Activated naive CD4-positive, alpha-beta T cell treated with anti-CD3 and anti-CD28 coated beads, Interleukin-2, amount 10 ng/mL, durations not matched to agents 7 days and 5 days (primary cell): ENCODE results near the gene ZNF319.

Experiments
- CTCF ChIA-PET: fragments of 350-600 bp; sonication (Branson Sonifier 250); formaldehyde crosslinking; loops from one replicate; lab custom pipeline; 2021; ENCODE audit warnings: antibody characterized with exemption; lab: Charles Lee
- DNase-seq: peaks from one replicate; pipeline ENCODE4 v3.0.0-alpha.2; 2020
- H3K27ac Mint-ChIP-seq: one replicate; pipeline ENCODE4 v1.8.0; 2021; ENCODE audit warnings: mild to moderate bottlenecking, moderate library complexity, mixed read lengths
- H3K27me3 Mint-ChIP-seq: one replicate; pipeline ENCODE4 v1.8.0; 2021; ENCODE audit warnings: mild to moderate bottlenecking, mixed read lengths
- H3K36me3 Mint-ChIP-seq: one replicate; pipeline ENCODE4 v1.8.0; 2021; ENCODE audit warnings: mixed read lengths
- H3K4me1 Mint-ChIP-seq: one replicate; pipeline ENCODE4 v1.8.0; 2021; ENCODE audit warnings: mixed read lengths
- H3K4me3 Mint-ChIP-seq: one replicate; pipeline ENCODE4 v1.8.0; 2021; ENCODE audit warnings: mild to moderate bottlenecking, moderate library complexity, mixed read lengths
- H3K9me3 Mint-ChIP-seq: one replicate; pipeline ENCODE4 v1.8.0; 2021; ENCODE audit warnings: mixed read lengths

The ZNF319 gene

GRCh38 chr16:57959804-57960203, 40.7 kb downstream of the ZNF319 start:
- Mint-ChIP-seq H3K27ac (no peak overlapping the region), H3K27me3 (peaks cover 8% of the 10 kb centered on the region), H3K9me3 (no peaks in the 10 kb centered on the region), H3K4me3 (no peak overlapping the region), H3K4me1 (no peaks in the 10 kb centered on the region), H3K36me3 (no peaks in the 10 kb centered on the region)
- CTCF ChIA-PET = no interaction called here
- no peak for DNase-seq

GRCh38 chr16:57959121-57959520, 41.4 kb downstream of the ZNF319 start:
- no peak for DNase-seq
- Mint-ChIP-seq H3K4me1 (no peaks in the 10 kb centered on the region), H3K27ac (no peak overlapping the region), H3K36me3 (no peaks in the 10 kb centered on the region), H3K27me3 (peaks cover 8% of the 10 kb centered on the region), H3K4me3 (no peak overlapping the region), H3K9me3 (no peaks in the 10 kb centered on the region)
- CTCF ChIA-PET = no interaction called here

GRCh38 chr16:57958544-57958943, 41.9 kb downstream of the ZNF319 start:
- H3K9me3 Mint-ChIP-seq = no peaks in the 10 kb centered on the region
- no peaks in the 10 kb centered on the region for H3K4me1 Mint-ChIP-seq
- H3K27ac Mint-ChIP-seq = no peak overlapping the region
- no peak overlapping the region for H3K4me3 Mint-ChIP-seq
- no peak for DNase-seq
- H3K36me3 Mint-ChIP-seq = no peaks in the 10 kb centered on the region
- peaks cover 12% of the 10 kb centered on the region for H3K27me3 Mint-ChIP-seq
- CTCF ChIA-PET = no interaction called here

- CTCF ChIA-PET = no interaction called here
- H3K36me3 Mint-ChIP-seq = no peaks in the 10 kb centered on the region
These were observed 42.6 kb downstream of the ZNF319 start for GRCh38 chr16:57957673-57958392.

GRCh38 chr16:57956924-57957672, 43.4 kb downstream of the ZNF319 start:
- CTCF ChIA-PET = no interaction called here
- H3K4me1 Mint-ChIP-seq = no peaks in the 10 kb centered on the region

More at GRCh38 chr16:57957673-57958392, 42.6 kb downstream of the ZNF319 start:
- H3K4me1 Mint-ChIP-seq = no peaks in the 10 kb centered on the region
- H3K27me3 Mint-ChIP-seq = peaks cover 12% of the 10 kb centered on the region
- no peaks in the 10 kb centered on the region for H3K9me3 Mint-ChIP-seq
- no peak for DNase-seq
- no peak overlapping the region for H3K27ac Mint-ChIP-seq
- H3K4me3 Mint-ChIP-seq = no peak overlapping the region

GRCh38 chr16:57956270-57956808, 44.1 kb downstream of the ZNF319 start:
- CTCF ChIA-PET = interaction anchor here (1.0 to 1.2 kb wide), 2 partner anchors 10 to 21 kb away, joined by 3 to 4 read pairs; no protein-coding TSS in a partner anchor
- Mint-ChIP-seq H3K27me3 (peaks cover 9% of the 10 kb centered on the region), H3K9me3 (no peaks in the 10 kb centered on the region), H3K4me3 (no peak overlapping the region), H3K36me3 (no peaks in the 10 kb centered on the region), H3K4me1 (no peaks in the 10 kb centered on the region), H3K27ac (no peak overlapping the region)
- DNase-seq = no peak

More at GRCh38 chr16:57956924-57957672, 43.4 kb downstream of the ZNF319 start:
- Mint-ChIP-seq H3K27ac (no peak overlapping the region), H3K9me3 (no peaks in the 10 kb centered on the region), H3K27me3 (peaks cover 9% of the 10 kb centered on the region), H3K36me3 (no peaks in the 10 kb centered on the region), H3K4me3 (no peak overlapping the region)
- no peak for DNase-seq

GRCh38 chr16:57955572-57956188, 44.8 kb downstream of the ZNF319 start:
- H3K27me3 Mint-ChIP-seq = peaks cover 9% of the 10 kb centered on the region
- no peak for DNase-seq
- no peak overlapping the region for H3K27ac Mint-ChIP-seq
- CTCF ChIA-PET = interaction anchor here (0.7 to 1.2 kb wide), 3 partner anchors 9 to 49 kb away, joined by 3 to 4 read pairs (median 3); no protein-coding TSS in a partner anchor
- no peaks in the 10 kb centered on the region for H3K36me3 Mint-ChIP-seq
- H3K4me1 Mint-ChIP-seq = no peaks in the 10 kb centered on the region
- H3K4me3 Mint-ChIP-seq = no peak overlapping the region
- H3K9me3 Mint-ChIP-seq = no peaks in the 10 kb centered on the region

GRCh38 chr16:57953857-57954256, 46.6 kb downstream of the ZNF319 start:
- CTCF ChIA-PET = no interaction called here
- H3K27ac Mint-ChIP-seq = no peak overlapping the region
- no peaks in the 10 kb centered on the region for H3K4me1 Mint-ChIP-seq
- no peaks in the 10 kb centered on the region for H3K36me3 Mint-ChIP-seq
- peaks cover 9% of the 10 kb centered on the region for H3K27me3 Mint-ChIP-seq
- DNase-seq = no peak
- H3K9me3 Mint-ChIP-seq = no peaks in the 10 kb centered on the region
- no peak overlapping the region for H3K4me3 Mint-ChIP-seq

GRCh38 chr16:57952909-57953308, 47.6 kb downstream of the ZNF319 start:
- Mint-ChIP-seq H3K27ac (no peak overlapping the region), H3K4me1 (no peaks in the 10 kb centered on the region), H3K4me3 (no peak overlapping the region), H3K9me3 (no peaks in the 10 kb centered on the region), H3K27me3 (peaks cover 5% of the 10 kb centered on the region), H3K36me3 (no peaks in the 10 kb centered on the region)
- CTCF ChIA-PET = no interaction called here
- no peak for DNase-seq

GRCh38 chr16:57951204-57951960, 49.1 kb downstream of the ZNF319 start:
- Mint-ChIP-seq H3K4me1 (no peaks in the 10 kb centered on the region), H3K9me3 (no peaks in the 10 kb centered on the region), H3K36me3 (no peaks in the 10 kb centered on the region), H3K4me3 (no peak overlapping the region), H3K27me3 (peaks cover 5% of the 10 kb centered on the region), H3K27ac (no peak overlapping the region)
- CTCF ChIA-PET = interaction anchor here (0.7 kb wide), 1 partner anchor 15 kb away, joined by 3 read pairs; no protein-coding TSS in a partner anchor
- DNase-seq = no peak

- no peaks in the 10 kb centered on the region for H3K9me3 Mint-ChIP-seq
These were observed 50.1 kb downstream of the ZNF319 start for GRCh38 chr16:57950382-57950781.

GRCh38 chr16:57949595-57950238, 50.8 kb downstream of the ZNF319 start:
- Mint-ChIP-seq H3K4me3 (no peak overlapping the region), H3K4me1 (no peaks in the 10 kb centered on the region), H3K9me3 (no peaks in the 10 kb centered on the region), H3K27me3 (peaks cover 5% of the 10 kb centered on the region), H3K36me3 (no peaks in the 10 kb centered on the region), H3K27ac (no peak overlapping the region)
- no peak for DNase-seq
- CTCF ChIA-PET = no interaction called here

More at GRCh38 chr16:57950382-57950781, 50.1 kb downstream of the ZNF319 start:
- Mint-ChIP-seq H3K36me3 (no peaks in the 10 kb centered on the region), H3K4me3 (no peak overlapping the region), H3K4me1 (no peaks in the 10 kb centered on the region), H3K27ac (no peak overlapping the region), H3K27me3 (peaks cover 5% of the 10 kb centered on the region)
- CTCF ChIA-PET = no interaction called here
- no peak for DNase-seq

GRCh38 chr16:57949013-57949412, 51.5 kb downstream of the ZNF319 start:
- Mint-ChIP-seq H3K4me3 (no peak overlapping the region), H3K4me1 (no peaks in the 10 kb centered on the region), H3K9me3 (no peaks in the 10 kb centered on the region), H3K36me3 (no peaks in the 10 kb centered on the region), H3K27me3 (peaks cover 5% of the 10 kb centered on the region), H3K27ac (no peak overlapping the region)
- CTCF ChIA-PET = no interaction called here
- no peak for DNase-seq
